Germinal center (tissue), 1 donor: ENCODE data around the gene PRCD.
A peak's percentile ranks its signal among the peaks of the same experiment; 100 is the strongest.
"Not testable (repeated sequence)": the region's sequence is repeated elsewhere in the genome, so short reads cannot be mapped to it uniquely, and the experiment has no call there.

Source experiments
- DNase-seq: peaks from one replicate; pipeline ENCODE4 v3.0.0; 2012; ENCODE audit warnings: mixed read lengths, low spot score

The PRCD gene

GRCh38 chr17:76504117-76504516 is 35.7 kb upstream of the PRCD start:
- peak; percentile 36 for DNase-seq

- peak; percentile 84 for DNase-seq
These were observed 33.2 kb upstream of the PRCD start for GRCh38 chr17:76506408-76507345.

GRCh38 chr17:76508472-76509063 is 31.3 kb upstream of the PRCD start:
- not testable (repeated sequence) for DNase-seq

GRCh38 chr17:76510831-76511244 is 29.0 kb upstream of the PRCD start:
- DNase-seq: no peak

- no peak for DNase-seq
These were observed 28.0 kb upstream of the PRCD start for GRCh38 chr17:76511668-76512365.

- no peak for DNase-seq
These were observed 27.2 kb upstream of the PRCD start for GRCh38 chr17:76512366-76513305.

GRCh38 chr17:76513306-76513692 is 26.5 kb upstream of the PRCD start:
- DNase-seq: no peak

- DNase-seq: not testable (repeated sequence)
These were observed 25.5 kb upstream of the PRCD start for GRCh38 chr17:76514355-76514754.

GRCh38 chr17:76515274-76515949 is 24.4 kb upstream of the PRCD start:
- DNase-seq: no peak

- no peak for DNase-seq
These were observed 22.2 kb upstream of the PRCD start for GRCh38 chr17:76517638-76518038.

- DNase-seq: no peak
These were observed 20.5 kb upstream of the PRCD start for GRCh38 chr17:76519048-76519966.

GRCh38 chr17:76521262-76521661 is 18.6 kb upstream of the PRCD start:
- DNase-seq: no peak

- not testable (repeated sequence) for DNase-seq
These were observed 18.2 kb upstream of the PRCD start for GRCh38 chr17:76521683-76522082.

- DNase-seq: peak; percentile 83
These were observed 16.5 kb upstream of the PRCD start for GRCh38 chr17:76523084-76524037.

- no peak for DNase-seq
These were observed 15.0 kb upstream of the PRCD start for GRCh38 chr17:76524598-76525512.

GRCh38 chr17:76525513-76525833 is 14.4 kb upstream of the PRCD start:
- not testable (repeated sequence) for DNase-seq

GRCh38 chr17:76527016-76527415 is 12.8 kb upstream of the PRCD start:
- not testable (repeated sequence) for DNase-seq
